Measurements from ENCODE around the gene SETD1A.

DNA sequence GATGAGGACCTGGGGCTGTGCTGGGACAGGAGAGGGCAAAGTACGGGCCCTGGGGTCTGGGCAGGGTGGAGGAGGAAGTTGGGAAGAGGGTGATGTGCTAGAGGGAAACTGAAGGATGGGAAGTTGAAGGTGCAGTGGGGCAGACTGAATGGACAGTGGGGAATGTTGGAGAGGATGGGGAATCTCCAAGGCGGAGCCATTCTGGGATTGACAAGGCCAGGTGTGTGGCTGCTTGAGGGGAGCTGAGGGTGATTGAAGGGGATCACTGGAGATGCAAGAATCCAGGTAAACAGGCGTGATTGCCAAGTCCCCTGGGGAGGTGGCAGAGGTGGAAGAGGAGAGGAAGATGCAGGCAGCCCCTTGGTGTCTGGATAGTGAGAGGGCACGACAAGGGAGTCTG lies 18.9 kb downstream of the SETD1A start:
- no peak for TF ChIP-seq EP300 (IDR thresholded peaks at IDR 0.05)
- TF ChIP-seq, protein P1, sequence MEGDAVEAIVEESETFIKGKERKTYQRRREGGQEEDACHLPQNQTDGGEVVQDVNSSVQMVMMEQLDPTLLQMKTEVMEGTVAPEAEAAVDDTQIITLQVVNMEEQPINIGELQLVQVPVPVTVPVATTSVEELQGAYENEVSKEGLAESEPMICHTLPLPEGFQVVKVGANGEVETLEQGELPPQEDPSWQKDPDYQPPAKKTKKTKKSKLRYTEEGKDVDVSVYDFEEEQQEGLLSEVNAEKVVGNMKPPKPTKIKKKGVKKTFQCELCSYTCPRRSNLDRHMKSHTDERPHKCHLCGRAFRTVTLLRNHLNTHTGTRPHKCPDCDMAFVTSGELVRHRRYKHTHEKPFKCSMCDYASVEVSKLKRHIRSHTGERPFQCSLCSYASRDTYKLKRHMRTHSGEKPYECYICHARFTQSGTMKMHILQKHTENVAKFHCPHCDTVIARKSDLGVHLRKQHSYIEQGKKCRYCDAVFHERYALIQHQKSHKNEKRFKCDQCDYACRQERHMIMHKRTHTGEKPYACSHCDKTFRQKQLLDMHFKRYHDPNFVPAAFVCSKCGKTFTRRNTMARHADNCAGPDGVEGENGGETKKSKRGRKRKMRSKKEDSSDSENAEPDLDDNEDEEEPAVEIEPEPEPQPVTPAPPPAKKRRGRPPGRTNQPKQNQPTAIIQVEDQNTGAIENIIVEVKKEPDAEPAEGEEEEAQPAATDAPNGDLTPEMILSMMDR (IDR thresholded peaks at IDR 0.05), result no peak
